HepG2 (cell line): Measurements from ENCODE around the gene COG1. TPM values are rescaled to one million over a fixed set of nuclear protein-coding genes. Genes with fewer than 3 reads are reported as not detected.
A peak's percentile ranks its signal among the peaks of the same experiment; 100 is the strongest.

ENCODE experiments used
- CENPT ChIP-seq: sonication (generic); formaldehyde crosslinking; IDR thresholded peaks from 2 replicates; pipeline ENCODE4 v1.8.0; 2022; ENCODE audit warnings: low read depth, mild to moderate bottlenecking, moderate library complexity, missing genetic modification reagents
- ERF ChIP-seq: IDR thresholded peaks from 2 replicates; pipeline ENCODE4 v1.6.1; 2018; ENCODE audit warnings: missing biosample characterization, missing genetic modification reagents
- GATAD2A ChIP-seq: IDR thresholded peaks from 2 replicates; pipeline ENCODE4 v1.6.1; 2016
- GTF3A ChIP-seq: sonication (generic); formaldehyde crosslinking; conservative IDR thresholded peaks from 2 replicates; pipeline ENCODE4 v1.4.0; 2020; ENCODE audit warnings: mild to moderate bottlenecking, missing genetic modification reagents
- HNRNPK ChIP-seq: fragments of 200-400 bp; formaldehyde crosslinking; IDR thresholded peaks from 2 replicates; pipeline ENCODE4 v1.6.1; 2018; ENCODE audit warnings: low read length, low read depth, moderate library complexity, mild to moderate bottlenecking; ENCODE audit not compliant: poor library complexity, severe bottlenecking
- HNRNPLL ChIP-seq: fragments of 200-400 bp; formaldehyde crosslinking; IDR thresholded peaks from 2 replicates; pipeline ENCODE4 v1.6.1; 2017; ENCODE audit warnings: mild to moderate bottlenecking, low read depth, low read length; ENCODE audit not compliant: poor library complexity, severe bottlenecking
- KMT2A ChIP-seq: sonication (generic); formaldehyde crosslinking; IDR thresholded peaks from 2 replicates; pipeline ENCODE4 v1.4.0; 2020; ENCODE audit warnings: missing genetic modification reagents
- PAF1 ChIP-seq: IDR thresholded peaks from 2 replicates; pipeline ENCODE4 v1.6.1; 2016; ENCODE audit warnings: missing genetic modification reagents, missing compliant biosample characterization
- SMAD1 ChIP-seq: sonication (generic); formaldehyde crosslinking; IDR thresholded peaks from 2 replicates; pipeline ENCODE4 v1.4.0; 2020; ENCODE audit warnings: missing genetic modification reagents, low read depth, mild to moderate bottlenecking, borderline replicate concordance
- TBX3 ChIP-seq: fragments of 450-650 bp; IDR thresholded peaks from 2 replicates; pipeline ENCODE4 v1.6.1; 2017; ENCODE audit warnings: antibody characterized with exemption, mild to moderate bottlenecking, inconsistent platforms, borderline replicate concordance
- YEATS4 ChIP-seq: sonication (generic); formaldehyde crosslinking; IDR thresholded peaks from 2 replicates; pipeline ENCODE4 v1.4.0; 2020; ENCODE audit warnings: missing genetic modification reagents, borderline replicate concordance
- ZBTB1 ChIP-seq: sonication (generic); formaldehyde crosslinking; IDR thresholded peaks from 2 replicates; pipeline ENCODE4 v1.4.0; 2020; ENCODE audit warnings: missing genetic modification reagents, borderline replicate concordance
- ZNF30 ChIP-seq: sonication (generic); formaldehyde crosslinking; IDR thresholded peaks from 2 replicates; pipeline ENCODE4 v1.5.0; 2020; ENCODE audit warnings: mild to moderate bottlenecking, missing genetic modification reagents
- ZNF572 ChIP-seq: sonication (generic); formaldehyde crosslinking; IDR thresholded peaks from 2 replicates; pipeline ENCODE4 v1.5.1; 2020; ENCODE audit warnings: mild to moderate bottlenecking, missing genetic modification reagents
- ZNF724P ChIP-seq: sonication (generic); formaldehyde crosslinking; IDR thresholded peaks from 2 replicates; pipeline ENCODE4 v1.8.0; 2022; ENCODE audit warnings: missing genetic modification reagents, borderline replicate concordance
- polyA plus RNA-seq, 8 experiments: library from polyadenylated mRNA; depleted of rRNA in 3 of 8; stranded (reverse) in 7 of 8; unstranded in 1 of 8; fragments of >200 nt; fragmentation: Illumina TruSeq in 4 of 8; extraction: Trizol in 4 of 8; gene quantifications; 2 replicates each; pipeline versions ENCODE4 v1.2.1 to v1.2.3, GENCODE V29; 2011 to 2016; ENCODE audit warnings: low read depth in 4 of 8, missing spikeins in 1 of 8, mixed read lengths in 1 of 8; ENCODE audit not compliant: insufficient read depth in 1 of 8
- total RNA-seq, 5 experiments: library from RNA; depleted of rRNA; stranded (reverse); fragments of >200 nt; fragmentation: Illumina TruSeq; extraction: Trizol; gene quantifications; 2 replicates each; pipeline ENCODE4 v1.2.3, GENCODE V29; 2016; ENCODE audit warnings: low read depth in 1 of 5
- TF ChIP-seq, protein P1 (sequence below): sonication (generic); formaldehyde crosslinking; IDR thresholded peaks from 2 replicates; pipeline ENCODE4 v1.8.0; 2022; ENCODE audit warnings: mild to moderate bottlenecking, missing genetic modification reagents
- TF ChIP-seq, protein P2 (sequence below): sonication (generic); formaldehyde crosslinking; IDR thresholded peaks from 2 replicates; pipeline ENCODE4 v1.4.0; 2020; ENCODE audit warnings: missing genetic modification reagents
- TF ChIP-seq, protein P3 (sequence below), 2 experiments: sonication (generic) in 1 of 2; formaldehyde crosslinking in 1 of 2; IDR thresholded peaks; 2 replicates each; pipeline versions ENCODE4 v1.5.1 to v1.6.1; 2011 to 2020; ENCODE audit warnings: borderline replicate concordance in 1 of 2, low read depth in 1 of 2, low read length in 1 of 2, mild to moderate bottlenecking in 1 of 2, missing genetic modification reagents in 1 of 2, moderate library complexity in 1 of 2
- TF ChIP-seq, protein P4 (sequence below): sonication (generic); formaldehyde crosslinking; IDR thresholded peaks from 2 replicates; pipeline ENCODE4 v1.4.0; 2020; ENCODE audit warnings: missing genetic modification reagents

Gene COG1
- total and polyA plus RNA-seq, 2 of the 13 experiments (the other 11 are each of a cell fraction or from before 2014, with no cell fraction given) = 36.6 to 39.7 TPM

DNA sequence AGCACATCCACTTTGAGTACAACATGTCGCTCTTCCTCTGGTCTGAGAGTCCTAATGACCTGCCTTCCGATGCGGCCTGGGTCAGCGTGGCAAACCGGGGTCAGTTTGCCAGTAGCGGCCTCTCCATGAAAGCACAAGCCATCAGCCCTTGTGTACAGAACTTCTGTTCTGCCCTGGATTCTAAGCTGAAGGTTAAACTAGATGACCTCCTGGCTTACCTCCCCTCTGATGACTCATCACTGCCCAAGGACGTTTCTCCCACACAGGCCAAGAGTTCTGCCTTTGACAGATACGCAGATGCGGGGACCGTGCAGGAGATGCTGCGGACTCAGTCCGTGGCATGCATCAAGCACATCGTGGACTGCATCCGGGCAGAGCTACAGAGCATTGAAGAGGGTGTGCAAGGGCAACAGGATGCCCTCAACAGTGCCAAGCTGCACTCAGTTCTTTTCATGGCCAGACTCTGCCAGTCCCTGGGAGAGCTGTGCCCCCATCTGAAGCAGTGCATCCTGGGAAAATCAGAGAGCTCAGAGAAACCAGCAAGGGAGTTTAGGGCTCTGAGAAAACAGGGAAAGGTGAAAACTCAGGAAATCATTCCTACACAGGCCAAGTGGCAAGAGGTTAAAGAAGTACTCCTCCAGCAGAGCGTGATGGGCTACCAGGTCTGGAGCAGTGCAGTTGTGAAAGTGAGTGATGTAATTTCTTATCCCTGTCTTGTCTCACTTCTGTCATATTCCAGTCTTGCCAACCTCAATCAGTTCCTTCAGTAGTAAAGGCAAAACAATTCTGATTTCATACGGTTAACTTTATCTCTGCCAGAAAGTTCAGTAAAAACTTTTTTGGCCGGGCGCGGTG is 8.6 kb downstream of the COG1 start (continued):
- TF ChIP-seq, protein P1, sequence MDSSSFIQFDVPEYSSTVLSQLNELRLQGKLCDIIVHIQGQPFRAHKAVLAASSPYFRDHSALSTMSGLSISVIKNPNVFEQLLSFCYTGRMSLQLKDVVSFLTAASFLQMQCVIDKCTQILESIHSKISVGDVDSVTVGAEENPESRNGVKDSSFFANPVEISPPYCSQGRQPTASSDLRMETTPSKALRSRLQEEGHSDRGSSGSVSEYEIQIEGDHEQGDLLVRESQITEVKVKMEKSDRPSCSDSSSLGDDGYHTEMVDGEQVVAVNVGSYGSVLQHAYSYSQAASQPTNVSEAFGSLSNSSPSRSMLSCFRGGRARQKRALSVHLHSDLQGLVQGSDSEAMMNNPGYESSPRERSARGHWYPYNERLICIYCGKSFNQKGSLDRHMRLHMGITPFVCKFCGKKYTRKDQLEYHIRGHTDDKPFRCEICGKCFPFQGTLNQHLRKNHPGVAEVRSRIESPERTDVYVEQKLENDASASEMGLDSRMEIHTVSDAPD (CRISPR knock-in tag) = peak; percentile 98
- no peak for TF ChIP-seq ZBTB1
- TF ChIP-seq, protein P2, sequence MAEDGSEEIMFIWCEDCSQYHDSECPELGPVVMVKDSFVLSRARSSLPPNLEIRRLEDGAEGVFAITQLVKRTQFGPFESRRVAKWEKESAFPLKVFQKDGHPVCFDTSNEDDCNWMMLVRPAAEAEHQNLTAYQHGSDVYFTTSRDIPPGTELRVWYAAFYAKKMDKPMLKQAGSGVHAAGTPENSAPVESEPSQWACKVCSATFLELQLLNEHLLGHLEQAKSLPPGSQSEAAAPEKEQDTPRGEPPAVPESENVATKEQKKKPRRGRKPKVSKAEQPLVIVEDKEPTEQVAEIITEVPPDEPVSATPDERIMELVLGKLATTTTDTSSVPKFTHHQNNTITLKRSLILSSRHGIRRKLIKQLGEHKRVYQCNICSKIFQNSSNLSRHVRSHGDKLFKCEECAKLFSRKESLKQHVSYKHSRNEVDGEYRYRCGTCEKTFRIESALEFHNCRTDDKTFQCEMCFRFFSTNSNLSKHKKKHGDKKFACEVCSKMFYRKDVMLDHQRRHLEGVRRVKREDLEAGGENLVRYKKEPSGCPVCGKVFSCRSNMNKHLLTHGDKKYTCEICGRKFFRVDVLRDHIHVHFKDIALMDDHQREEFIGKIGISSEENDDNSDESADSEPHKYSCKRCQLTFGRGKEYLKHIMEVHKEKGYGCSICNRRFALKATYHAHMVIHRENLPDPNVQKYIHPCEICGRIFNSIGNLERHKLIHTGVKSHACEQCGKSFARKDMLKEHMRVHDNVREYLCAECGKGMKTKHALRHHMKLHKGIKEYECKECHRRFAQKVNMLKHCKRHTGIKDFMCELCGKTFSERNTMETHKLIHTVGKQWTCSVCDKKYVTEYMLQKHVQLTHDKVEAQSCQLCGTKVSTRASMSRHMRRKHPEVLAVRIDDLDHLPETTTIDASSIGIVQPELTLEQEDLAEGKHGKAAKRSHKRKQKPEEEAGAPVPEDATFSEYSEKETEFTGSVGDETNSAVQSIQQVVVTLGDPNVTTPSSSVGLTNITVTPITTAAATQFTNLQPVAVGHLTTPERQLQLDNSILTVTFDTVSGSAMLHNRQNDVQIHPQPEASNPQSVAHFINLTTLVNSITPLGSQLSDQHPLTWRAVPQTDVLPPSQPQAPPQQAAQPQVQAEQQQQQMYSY (CRISPR knock-in tag) = no peak
- TF ChIP-seq KMT2A (CRISPR knock-in tag) = peak; percentile 79
- TF ChIP-seq, protein P3, sequence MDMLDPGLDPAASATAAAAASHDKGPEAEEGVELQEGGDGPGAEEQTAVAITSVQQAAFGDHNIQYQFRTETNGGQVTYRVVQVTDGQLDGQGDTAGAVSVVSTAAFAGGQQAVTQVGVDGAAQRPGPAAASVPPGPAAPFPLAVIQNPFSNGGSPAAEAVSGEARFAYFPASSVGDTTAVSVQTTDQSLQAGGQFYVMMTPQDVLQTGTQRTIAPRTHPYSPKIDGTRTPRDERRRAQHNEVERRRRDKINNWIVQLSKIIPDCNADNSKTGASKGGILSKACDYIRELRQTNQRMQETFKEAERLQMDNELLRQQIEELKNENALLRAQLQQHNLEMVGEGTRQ (IDR thresholded peaks at IDR 0.05; ENCODE audit: low read depth, low read length) = no peak
- TF ChIP-seq, protein P3 (CRISPR knock-in tag; IDR thresholded peaks at IDR 0.05; ENCODE audit: borderline replicate concordance) = no peak
- TF ChIP-seq TBX3 = no peak
- 0 out of 2 replicates have a peak, but pooled peaks have one; percentile 66 for TF ChIP-seq SMAD1 (CRISPR knock-in tag)
- no peak for TF ChIP-seq HNRNPLL
- TF ChIP-seq HNRNPK = no peak
- TF ChIP-seq, protein P4, sequence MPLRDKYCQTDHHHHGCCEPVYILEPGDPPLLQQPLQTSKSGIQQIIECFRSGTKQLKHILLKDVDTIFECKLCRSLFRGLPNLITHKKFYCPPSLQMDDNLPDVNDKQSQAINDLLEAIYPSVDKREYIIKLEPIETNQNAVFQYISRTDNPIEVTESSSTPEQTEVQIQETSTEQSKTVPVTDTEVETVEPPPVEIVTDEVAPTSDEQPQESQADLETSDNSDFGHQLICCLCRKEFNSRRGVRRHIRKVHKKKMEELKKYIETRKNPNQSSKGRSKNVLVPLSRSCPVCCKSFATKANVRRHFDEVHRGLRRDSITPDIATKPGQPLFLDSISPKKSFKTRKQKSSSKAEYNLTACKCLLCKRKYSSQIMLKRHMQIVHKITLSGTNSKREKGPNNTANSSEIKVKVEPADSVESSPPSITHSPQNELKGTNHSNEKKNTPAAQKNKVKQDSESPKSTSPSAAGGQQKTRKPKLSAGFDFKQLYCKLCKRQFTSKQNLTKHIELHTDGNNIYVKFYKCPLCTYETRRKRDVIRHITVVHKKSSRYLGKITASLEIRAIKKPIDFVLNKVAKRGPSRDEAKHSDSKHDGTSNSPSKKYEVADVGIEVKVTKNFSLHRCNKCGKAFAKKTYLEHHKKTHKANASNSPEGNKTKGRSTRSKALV = peak; percentile 91
- peak; percentile 90 for TF ChIP-seq ERF (CRISPR knock-in tag)
- TF ChIP-seq YEATS4 (CRISPR knock-in tag) = peak; percentile 67
- TF ChIP-seq ZNF572 = no peak
- no peak; the same call in 1 of the 2 replicates for TF ChIP-seq GTF3A (CRISPR knock-in tag)
- peak; percentile 99 for TF ChIP-seq GATAD2A
- TF ChIP-seq ZNF30 (CRISPR knock-in tag) = no peak
- TF ChIP-seq CENPT = no peak
- TF ChIP-seq PAF1 (CRISPR knock-in tag) = no peak
- TF ChIP-seq ZNF724P (CRISPR knock-in tag) = no peak
